HG03460 (cell line): ENCODE measurements around the gene SLC26A8.

Experiments used
- ATAC-seq: cut with Tn5 transposase; IDR thresholded peaks from one replicate; pipeline ENCODE4 v1.9.1; 2021; ENCODE audit not compliant: unreplicated experiment

SLC26A8 gene, protein sequence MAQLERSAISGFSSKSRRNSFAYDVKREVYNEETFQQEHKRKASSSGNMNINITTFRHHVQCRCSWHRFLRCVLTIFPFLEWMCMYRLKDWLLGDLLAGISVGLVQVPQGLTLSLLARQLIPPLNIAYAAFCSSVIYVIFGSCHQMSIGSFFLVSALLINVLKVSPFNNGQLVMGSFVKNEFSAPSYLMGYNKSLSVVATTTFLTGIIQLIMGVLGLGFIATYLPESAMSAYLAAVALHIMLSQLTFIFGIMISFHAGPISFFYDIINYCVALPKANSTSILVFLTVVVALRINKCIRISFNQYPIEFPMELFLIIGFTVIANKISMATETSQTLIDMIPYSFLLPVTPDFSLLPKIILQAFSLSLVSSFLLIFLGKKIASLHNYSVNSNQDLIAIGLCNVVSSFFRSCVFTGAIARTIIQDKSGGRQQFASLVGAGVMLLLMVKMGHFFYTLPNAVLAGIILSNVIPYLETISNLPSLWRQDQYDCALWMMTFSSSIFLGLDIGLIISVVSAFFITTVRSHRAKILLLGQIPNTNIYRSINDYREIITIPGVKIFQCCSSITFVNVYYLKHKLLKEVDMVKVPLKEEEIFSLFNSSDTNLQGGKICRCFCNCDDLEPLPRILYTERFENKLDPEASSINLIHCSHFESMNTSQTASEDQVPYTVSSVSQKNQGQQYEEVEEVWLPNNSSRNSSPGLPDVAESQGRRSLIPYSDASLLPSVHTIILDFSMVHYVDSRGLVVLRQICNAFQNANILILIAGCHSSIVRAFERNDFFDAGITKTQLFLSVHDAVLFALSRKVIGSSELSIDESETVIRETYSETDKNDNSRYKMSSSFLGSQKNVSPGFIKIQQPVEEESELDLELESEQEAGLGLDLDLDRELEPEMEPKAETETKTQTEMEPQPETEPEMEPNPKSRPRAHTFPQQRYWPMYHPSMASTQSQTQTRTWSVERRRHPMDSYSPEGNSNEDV

GRCh38 chr6:36023996-36024795, at the start of gene SLC26A8:
Gene SLC26A8, minus strand, starts transcription at chr6:36024641. Its CDS starts 4,934 bp downstream, at chr6:36019707.
- no peak for ATAC-seq

DNA sequence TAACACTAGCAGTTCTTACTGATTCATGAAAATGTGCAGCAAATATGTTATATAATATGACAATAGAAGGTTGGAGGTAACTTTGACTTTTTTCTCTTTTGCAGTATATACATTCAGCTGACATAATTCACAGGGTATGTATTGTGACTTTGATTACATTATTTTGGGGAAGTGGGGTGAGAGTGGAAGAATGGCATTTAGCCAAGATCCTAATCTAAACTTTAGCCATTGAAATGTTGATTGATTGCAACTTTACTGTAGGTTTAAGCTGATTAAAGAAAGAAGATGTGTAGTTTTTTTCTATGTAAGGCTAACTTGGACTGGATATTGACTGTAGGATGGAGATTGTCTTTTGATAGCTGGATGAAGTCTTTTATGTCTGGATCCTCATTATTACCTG, 49.1 kb upstream of the SLC26A8 start:
- ATAC-seq = no peak

GRCh38 chr6:36072681-36073080, 48.2 kb upstream of the SLC26A8 start:
- no peak for ATAC-seq

GRCh38 chr6:36071714-36072113, 47.3 kb upstream of the SLC26A8 start:
- no peak for ATAC-seq

DNA sequence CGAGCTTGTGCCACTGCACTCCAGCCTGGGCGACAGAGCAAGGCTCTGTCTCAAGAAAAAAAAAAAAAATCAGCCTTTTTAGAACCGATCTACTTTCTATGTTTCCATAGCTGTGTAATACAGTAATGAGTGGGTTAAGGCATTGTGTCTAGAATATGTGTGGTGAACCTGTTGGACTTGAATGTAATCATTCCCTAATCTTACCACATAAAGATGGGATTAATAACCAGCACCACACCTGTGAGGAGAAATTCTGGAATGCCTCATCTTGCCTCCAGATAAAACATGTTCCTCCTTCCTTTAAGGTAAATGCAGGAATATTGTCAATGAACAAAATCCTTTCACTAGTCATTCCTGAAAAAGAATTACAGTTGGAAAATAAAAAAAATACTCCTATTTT, 46.8 kb upstream of the SLC26A8 start:
- ATAC-seq = no peak

GRCh38 chr6:36070252-36070651, 45.8 kb upstream of the SLC26A8 start:
- no peak for ATAC-seq

DNA sequence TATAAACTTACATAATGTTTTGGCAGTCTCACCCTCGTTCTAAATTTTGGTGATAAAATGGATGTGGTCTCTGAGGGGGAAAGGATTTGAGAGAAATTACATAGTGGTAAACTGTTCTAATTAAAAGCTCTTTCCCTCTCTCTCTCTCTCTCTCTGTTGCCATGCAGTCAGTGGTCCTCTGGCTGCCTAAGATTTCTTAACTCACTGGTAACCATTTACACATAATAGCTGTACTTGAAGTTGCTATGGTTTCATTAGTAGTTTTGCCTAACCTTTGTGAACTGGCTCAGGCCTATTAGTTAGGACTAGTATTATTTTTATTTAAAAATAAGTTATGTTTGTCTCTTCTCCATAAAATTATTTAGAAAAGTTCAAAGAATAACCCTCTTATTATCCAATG, 45.1 kb upstream of the SLC26A8 start:
- no peak for ATAC-seq

GRCh38 chr6:36068586-36068985, 44.1 kb upstream of the SLC26A8 start:
- no peak for ATAC-seq

DNA sequence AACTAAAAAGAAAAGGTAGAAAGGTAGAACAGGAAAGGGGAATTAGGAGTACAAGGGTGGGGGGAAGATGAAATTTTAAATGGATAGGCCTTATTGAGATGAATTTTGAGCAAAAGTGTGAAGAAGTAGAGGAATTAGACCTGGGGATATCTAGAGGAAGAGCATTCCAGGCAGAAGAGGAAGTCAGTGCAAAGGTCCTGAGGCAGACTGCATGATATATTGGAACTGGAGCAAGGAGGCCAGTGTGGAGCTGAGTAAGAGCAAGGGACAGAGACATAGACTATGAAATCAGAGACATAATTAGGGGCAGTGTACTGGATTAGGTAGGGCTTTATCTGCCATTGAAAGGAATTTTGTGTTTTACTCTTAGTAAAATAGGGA, 43.6 kb upstream of the SLC26A8 start:
- no peak for ATAC-seq

- ATAC-seq = no peak
Measured at GRCh38 chr6:36067374-36068011, 43.1 kb upstream of the SLC26A8 start.

DNA sequence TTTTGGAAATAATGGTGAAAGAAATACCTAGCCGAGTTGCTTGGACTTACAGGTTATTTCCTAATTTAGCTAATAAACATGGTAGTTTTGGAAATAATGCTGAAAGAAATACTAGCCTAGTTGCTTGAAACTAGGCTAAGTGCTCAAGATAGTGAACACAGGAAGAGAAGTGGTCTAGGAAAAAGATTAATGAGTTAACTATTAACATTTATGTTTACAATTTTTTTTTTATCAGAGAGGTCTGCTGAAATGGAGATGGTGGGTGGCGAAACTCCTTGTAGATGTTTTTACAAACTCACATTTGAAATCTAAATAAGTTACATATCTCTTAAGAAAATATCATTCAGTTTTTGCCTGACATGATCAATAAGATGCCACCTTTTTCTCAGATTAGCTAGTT, 42.4 kb upstream of the SLC26A8 start:
- no peak for ATAC-seq

GRCh38 chr6:36065916-36066315, 41.5 kb upstream of the SLC26A8 start:
- no peak for ATAC-seq

DNA sequence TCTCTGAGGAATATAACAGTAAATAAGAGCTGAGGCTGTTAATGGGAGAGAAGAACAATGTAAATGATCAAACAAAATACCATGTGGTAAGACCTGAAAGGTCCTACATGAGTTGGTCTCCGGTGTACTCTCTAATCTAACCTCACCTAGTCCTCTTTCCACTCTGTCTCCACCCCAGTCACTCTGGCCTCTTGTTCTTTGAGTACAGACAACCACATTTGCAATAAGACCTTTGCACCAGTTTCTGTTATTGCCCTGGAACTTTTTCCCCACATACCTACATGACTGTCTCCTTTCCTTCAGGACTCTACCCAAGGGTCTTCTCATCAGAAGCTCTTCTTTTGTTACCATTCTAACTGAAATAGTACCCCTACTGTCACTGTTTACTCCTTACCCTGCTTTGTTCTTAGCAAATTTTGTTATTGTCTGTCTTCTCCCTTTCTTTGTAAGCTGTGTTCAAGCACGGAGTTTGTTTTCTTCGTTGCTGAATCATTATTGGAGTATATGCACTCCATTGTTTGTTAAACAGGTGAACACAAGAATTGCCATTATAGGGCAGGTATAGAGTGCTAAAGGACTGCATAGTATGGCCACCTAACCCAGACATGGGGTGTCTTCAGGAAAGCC, 40.4 kb upstream of the SLC26A8 start:
- no peak for ATAC-seq

- no peak for ATAC-seq
Measured at GRCh38 chr6:36063318-36064060, 39.0 kb upstream of the SLC26A8 start.

DNA sequence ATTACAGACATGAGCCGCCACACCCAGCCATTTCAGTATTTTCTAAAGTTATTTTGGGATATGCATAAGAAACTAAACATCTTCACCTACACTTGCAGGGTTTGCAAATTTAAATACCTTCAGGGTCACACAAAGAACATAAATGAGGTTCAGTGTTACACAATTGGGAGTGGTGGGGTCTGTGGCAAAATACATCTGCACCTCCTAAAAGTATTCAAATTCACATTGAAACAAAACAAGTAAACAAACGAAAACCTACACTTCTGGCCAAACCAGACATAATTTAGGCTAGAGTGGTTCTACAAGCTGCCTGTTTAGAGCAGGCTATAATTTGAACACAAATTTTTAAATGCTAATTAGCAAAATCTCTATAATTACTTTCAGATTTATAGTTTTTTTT, 37.8 kb upstream of the SLC26A8 start:
- ATAC-seq = no peak

GRCh38 chr6:36061236-36061635, 36.8 kb upstream of the SLC26A8 start:
- ATAC-seq = no peak

DNA sequence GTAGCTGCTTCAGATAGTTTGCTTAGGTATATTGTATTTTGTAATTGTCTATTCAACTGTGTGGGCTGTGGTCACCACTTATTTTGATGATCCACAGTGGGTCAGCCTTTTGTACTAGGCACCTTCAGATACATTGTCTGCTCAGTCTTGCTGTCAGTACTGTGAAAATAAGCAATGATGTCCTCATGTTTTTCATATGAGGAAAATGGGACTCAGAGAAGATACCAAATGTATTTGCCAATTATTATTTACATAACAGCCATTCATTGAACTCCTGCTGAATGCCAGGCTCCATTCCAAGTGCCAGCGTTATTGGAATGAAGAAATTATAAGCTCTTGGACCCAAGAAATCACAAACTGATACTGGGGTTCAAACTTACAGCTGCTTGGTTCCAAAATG, 31.7 kb upstream of the SLC26A8 start:
- ATAC-seq = no peak

GRCh38 chr6:36054956-36055355, 30.5 kb upstream of the SLC26A8 start:
- ATAC-seq = no peak

- no peak for ATAC-seq
Measured at GRCh38 chr6:36054415-36054814, 30.0 kb upstream of the SLC26A8 start.

GRCh38 chr6:36053878-36054277, 29.4 kb upstream of the SLC26A8 start:
- no peak for ATAC-seq
